Activated T-helper 17 cell treated with anti-CD3 and anti-CD28 coated beads, Interleukin-2, amount 50 U/mL, for 72 hours (primary cell): ENCODE results near the gene FDXR. TPM values are rescaled to one million over a fixed set of nuclear protein-coding genes. Genes with fewer than 3 reads are reported as not detected.

ENCODE experiments used
- ATAC-seq: fragments of 150-1000 bp; cut with Tn5 transposase; replicated peaks from 2 replicates; pipeline ENCODE4 v1.10.0; 2021; ENCODE audit warnings: mild to moderate bottlenecking, moderate library complexity
- H3K27ac Mint-ChIP-seq: one replicate; pipeline ENCODE4 v1.8.0; 2022; ENCODE audit warnings: mixed read lengths
- H3K27me3 Mint-ChIP-seq: one replicate; pipeline ENCODE4 v1.8.0; 2022; ENCODE audit warnings: mixed read lengths
- H3K36me3 Mint-ChIP-seq: one replicate; pipeline ENCODE4 v1.8.0; 2022; ENCODE audit warnings: low read depth, mild to moderate bottlenecking, mixed read lengths
- H3K4me1 Mint-ChIP-seq: one replicate; pipeline ENCODE4 v1.8.0; 2022; ENCODE audit warnings: mixed read lengths
- H3K4me3 Mint-ChIP-seq: one replicate; pipeline ENCODE4 v1.8.0; 2022; ENCODE audit warnings: mild to moderate bottlenecking, mixed read lengths
- H3K9me3 Mint-ChIP-seq: one replicate; pipeline ENCODE4 v1.8.0; 2022; ENCODE audit warnings: mixed read lengths
- total RNA-seq, 2 donors: library from RNA; stranded (reverse); gene quantifications; one replicate each; pipeline ENCODE4 v1.2.3, GENCODE V29; 2022

Gene FDXR
- total RNA-seq, 2 donors from 2014 or later = 56.7 to 58.4 TPM

DNA sequence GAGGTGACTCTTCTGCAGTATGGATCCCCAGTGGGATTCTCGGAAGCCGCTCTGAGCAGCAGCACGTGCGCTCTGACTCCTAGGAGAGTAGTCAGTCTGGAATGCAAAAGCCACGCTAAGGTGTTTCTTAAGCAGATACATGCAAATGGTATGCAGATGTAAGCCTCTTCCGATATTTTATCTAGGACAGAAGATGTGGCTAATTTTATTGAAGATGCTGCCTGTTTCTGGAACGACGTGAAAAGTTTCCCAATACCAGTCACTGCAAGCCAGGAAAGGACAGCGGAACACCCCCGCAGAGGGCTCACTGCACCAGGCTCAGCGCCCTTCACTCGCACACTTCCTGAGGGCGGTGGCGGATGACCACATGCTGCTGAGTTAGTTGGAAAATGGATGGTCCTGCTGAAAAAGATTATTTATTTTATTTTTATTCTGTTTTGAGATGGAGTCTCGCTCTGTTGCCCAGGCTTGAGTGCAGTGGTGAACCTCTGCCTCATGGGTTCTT, 10.5 kb upstream of the FDXR start:
- no peaks in the 10 kb centered on the region for H3K9me3 Mint-ChIP-seq
- no peak overlapping the region for H3K4me3 Mint-ChIP-seq
- no peaks in the 10 kb centered on the region for H3K4me1 Mint-ChIP-seq
- peaks cover 21% of the 10 kb centered on the region for H3K27me3 Mint-ChIP-seq
- ATAC-seq = no peak
- H3K27ac Mint-ChIP-seq = no peak overlapping the region
- H3K36me3 Mint-ChIP-seq = no peaks in the 10 kb centered on the region

DNA sequence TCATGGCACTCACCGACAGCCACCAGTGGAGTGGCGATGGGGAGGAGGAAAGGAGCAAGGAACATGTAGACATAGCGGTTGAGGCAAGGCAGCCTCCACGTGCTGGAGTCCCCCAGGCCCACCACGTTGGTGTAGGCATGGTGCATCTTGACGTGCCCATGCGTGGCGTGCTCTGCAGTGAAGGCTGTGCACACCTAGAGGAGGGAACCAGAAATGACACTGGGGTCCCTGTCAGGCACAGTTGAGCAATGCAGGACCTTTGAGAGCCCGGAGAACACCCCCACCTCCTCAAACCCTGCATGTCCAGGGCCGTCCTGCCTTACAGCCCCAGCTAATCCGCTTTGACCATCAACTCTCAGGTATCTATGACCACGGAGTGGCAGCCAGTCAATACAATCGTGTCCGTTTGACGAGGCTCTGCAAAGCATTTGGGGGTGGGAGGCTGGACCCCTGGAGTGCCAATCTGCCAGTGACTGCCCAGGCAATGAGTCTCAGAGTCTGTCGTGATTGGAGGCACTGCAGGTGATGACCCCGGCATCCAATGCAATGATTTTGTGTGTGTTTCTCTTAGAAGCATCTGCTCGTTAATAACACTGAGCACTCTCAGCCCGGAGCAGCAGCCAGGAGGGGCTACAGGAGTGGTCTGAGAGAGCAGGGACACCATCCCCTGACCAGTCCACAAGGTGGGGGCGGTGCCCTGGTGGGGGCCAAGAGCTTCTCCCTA, 9.9 kb upstream of the FDXR start:
- no peak overlapping the region for H3K4me3 Mint-ChIP-seq
- H3K27ac Mint-ChIP-seq = no peak overlapping the region
- no peaks in the 10 kb centered on the region for H3K36me3 Mint-ChIP-seq
- peaks cover 21% of the 10 kb centered on the region for H3K27me3 Mint-ChIP-seq
- H3K9me3 Mint-ChIP-seq = no peaks in the 10 kb centered on the region
- no peak for ATAC-seq
- no peaks in the 10 kb centered on the region for H3K4me1 Mint-ChIP-seq

DNA sequence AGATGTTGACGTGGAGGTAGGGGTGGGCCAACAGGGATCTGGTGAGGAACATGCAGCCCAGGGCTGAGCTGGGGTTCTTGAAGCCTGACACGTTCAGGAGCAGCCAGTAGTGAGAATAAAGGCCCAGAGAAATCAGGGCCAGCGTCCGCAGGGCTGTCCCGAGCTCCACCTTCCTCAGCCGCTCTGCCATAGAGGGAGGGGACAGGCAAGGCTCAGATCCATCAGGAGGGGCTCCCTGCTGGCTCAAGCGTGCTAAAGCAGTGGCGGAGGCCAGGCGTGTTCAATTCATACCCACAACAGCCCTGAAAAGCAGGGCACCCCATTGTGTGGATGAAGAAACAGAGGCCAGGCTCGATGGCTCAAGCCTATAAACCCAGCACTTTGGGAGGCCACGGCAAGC, 8.3 kb upstream of the FDXR start:
- ATAC-seq = no peak
- H3K9me3 Mint-ChIP-seq = no peaks in the 10 kb centered on the region
- no peaks in the 10 kb centered on the region for H3K36me3 Mint-ChIP-seq
- H3K4me1 Mint-ChIP-seq = no peaks in the 10 kb centered on the region
- peaks cover 11% of the 10 kb centered on the region for H3K27me3 Mint-ChIP-seq
- H3K27ac Mint-ChIP-seq = no peak overlapping the region
- no peak overlapping the region for H3K4me3 Mint-ChIP-seq

DNA sequence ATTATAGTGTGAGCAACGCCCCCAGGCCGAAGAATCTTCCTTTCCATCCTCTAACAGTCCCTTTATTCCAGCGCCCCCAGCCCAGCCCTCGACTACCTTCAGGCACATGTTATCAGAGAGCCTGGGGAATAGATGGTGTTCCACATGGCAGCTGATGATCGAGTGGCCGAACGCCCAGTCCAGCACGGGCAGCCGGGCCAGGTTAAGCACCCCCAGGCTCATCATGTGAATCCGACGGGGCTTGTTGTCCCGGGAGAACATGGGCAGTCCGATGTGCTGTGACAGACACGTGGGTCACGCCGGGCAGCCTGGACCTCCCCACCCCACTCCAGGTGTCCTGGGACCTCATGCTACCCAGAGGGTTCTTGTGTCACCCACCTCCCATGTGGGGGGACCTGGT, 6.5 kb upstream of the FDXR start:
- no peak overlapping the region for H3K4me3 Mint-ChIP-seq
- no peak for ATAC-seq
- no peaks in the 10 kb centered on the region for H3K36me3 Mint-ChIP-seq
- H3K27me3 Mint-ChIP-seq = peaks cover 3% of the 10 kb centered on the region
- no peak overlapping the region for H3K27ac Mint-ChIP-seq
- no peaks in the 10 kb centered on the region for H3K9me3 Mint-ChIP-seq
- no peaks in the 10 kb centered on the region for H3K4me1 Mint-ChIP-seq

DNA sequence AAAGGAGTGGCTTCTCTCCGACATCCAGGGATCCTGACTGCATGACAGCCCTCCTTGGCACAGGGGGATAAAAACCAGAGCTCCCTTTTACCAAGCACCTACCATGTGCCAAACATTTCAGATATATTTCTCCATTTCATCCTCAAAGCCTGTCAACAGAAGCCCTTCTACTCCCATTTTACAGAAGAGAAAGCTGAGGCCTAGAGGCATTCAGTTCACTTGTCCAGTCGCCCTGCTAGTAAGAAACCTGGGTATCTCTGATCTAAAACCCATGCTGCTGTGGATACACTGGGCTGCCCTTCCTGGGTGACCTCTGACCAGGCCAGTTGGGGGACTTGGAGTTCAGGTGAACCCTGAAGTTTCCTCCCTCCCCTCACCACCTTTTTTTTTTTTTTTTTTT, 5.9 kb upstream of the FDXR start:
- no peak overlapping the region for H3K4me3 Mint-ChIP-seq
- no peaks in the 10 kb centered on the region for H3K9me3 Mint-ChIP-seq
- H3K36me3 Mint-ChIP-seq = no peaks in the 10 kb centered on the region
- no peak for ATAC-seq
- H3K4me1 Mint-ChIP-seq = no peaks in the 10 kb centered on the region
- H3K27me3 Mint-ChIP-seq = no peaks in the 10 kb centered on the region
- H3K27ac Mint-ChIP-seq = no peak overlapping the region

DNA sequence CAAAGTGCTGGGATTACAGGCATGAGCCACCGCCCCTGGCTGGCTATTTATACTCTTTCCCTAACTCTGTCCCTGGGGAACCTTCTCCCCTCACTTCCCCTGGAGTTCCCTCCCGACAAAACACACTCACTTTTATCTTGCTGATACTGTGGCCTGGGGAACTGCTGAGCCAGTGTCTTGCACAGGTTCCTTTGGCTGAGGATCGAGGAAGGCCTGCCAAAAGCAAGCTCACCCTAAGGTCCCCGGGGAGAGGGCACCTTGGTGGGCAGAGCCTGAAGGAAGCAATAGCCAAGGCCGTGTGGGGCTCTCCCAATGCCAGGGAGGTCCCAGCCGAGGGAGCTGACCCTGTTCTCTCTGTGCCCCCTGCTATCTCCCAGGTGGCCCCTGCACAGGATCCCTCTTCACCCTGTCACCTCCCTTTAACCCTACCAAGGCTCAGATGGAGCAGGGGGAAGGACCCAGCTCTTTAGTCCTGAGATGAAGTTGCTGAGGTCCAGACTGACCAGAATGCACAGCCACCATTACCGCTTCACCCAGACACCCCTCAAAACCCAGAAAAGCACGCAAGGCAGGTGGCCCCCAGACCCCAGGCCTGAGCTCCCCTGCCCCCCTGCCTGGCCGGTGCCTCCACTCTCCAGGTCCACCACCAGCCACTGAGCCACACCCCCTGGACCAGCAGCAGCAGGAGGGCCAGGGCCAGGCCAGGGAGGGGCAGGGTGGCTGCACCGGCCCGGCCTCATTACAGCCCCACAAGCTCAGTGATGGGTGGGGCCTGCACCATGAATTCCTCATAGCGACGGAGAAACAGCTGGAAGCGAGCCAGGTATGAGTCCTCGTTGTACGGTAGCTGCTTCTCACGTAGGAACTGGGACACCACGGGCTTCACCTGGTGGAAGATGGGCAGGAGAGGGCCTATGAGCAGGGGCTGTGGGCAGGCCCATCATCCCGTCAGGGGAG, 5.1 kb upstream of the FDXR start:
- peaks cover 6% of the 10 kb centered on the region for H3K36me3 Mint-ChIP-seq
- no peak for ATAC-seq
- no peak overlapping the region for H3K27ac Mint-ChIP-seq
- no peak overlapping the region for H3K4me3 Mint-ChIP-seq
- no peaks in the 10 kb centered on the region for H3K9me3 Mint-ChIP-seq
- H3K4me1 Mint-ChIP-seq = no peaks in the 10 kb centered on the region
- H3K27me3 Mint-ChIP-seq = no peaks in the 10 kb centered on the region

DNA sequence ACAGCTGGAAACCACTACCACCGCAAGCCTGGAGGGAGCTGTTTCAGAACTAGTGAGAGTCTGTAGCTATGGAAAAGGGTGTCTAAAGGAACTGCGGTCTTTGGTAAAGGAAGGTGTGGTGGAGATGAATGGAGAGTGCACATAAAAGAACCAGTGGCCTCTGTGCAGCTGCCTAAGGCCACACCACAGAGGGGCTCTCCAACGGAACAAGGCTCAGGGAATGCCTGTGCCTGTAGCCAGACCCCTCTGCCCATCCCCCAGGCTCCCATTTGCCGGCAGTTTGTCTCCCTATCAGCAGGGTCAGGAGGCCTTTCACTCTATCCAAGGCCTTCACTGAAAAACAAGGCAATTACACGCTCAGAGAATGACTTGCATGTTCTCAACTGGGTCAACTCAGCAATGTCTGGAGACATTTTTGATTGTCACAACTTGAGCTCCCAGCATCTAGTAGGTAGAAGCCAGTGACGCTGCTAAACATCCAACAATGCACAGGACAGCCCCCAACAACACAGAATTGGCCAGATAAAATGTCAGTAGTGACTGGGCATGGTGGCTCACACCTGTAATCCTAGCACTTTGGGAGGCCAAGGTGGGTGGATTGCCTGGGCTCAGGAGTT, 3.3 kb upstream of the FDXR start:
- no peak for ATAC-seq
- peaks cover 15% of the 10 kb centered on the region for H3K4me1 Mint-ChIP-seq
- peaks cover 17% of the 10 kb centered on the region for H3K36me3 Mint-ChIP-seq
- H3K27me3 Mint-ChIP-seq = no peaks in the 10 kb centered on the region
- H3K4me3 Mint-ChIP-seq = no peak overlapping the region
- no peak overlapping the region for H3K27ac Mint-ChIP-seq
- H3K9me3 Mint-ChIP-seq = no peaks in the 10 kb centered on the region

DNA sequence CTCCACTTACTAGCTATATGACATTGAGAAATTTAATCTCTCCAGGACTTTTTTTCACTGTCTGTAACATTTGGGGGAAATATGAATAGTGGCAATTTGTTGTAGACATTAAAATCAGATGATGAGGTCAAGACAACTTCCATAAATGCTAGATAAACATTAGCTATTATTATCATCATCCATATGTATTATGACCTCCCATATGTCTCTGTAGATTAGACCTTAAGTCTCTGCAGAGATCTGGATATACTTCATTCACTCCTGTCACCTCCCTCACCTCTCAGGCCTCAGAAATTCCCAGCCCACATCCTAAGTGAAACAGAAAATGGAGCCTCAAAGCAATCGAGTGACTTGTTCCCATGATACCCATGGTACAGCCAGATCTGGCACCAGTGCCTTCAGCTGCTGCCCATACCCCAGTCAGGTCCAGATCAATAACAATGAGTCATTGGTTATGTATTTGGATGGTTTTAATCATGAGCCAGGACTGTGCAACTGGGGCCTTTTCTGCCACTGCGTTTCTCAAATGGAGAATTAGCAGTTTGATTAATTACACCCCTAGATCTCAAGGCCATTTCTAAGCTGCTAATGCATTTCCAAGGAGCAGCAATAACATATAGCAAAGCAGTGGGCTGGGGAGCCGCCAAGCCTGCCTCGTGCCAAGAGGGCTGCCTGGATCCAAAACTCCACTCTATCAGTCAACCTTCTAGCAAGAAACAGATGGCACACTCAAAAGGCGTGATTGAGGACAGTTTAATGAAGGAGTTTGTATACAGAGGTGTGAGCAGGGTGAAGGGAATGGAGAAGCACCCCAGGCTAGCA, 2.6 kb upstream of the FDXR start:
- H3K4me3 Mint-ChIP-seq = peak overlapping the region; percentile 91
- peaks cover 16% of the 10 kb centered on the region for H3K4me1 Mint-ChIP-seq
- no peak overlapping the region for H3K27ac Mint-ChIP-seq
- H3K27me3 Mint-ChIP-seq = no peaks in the 10 kb centered on the region
- peaks cover 19% of the 10 kb centered on the region for H3K36me3 Mint-ChIP-seq
- H3K9me3 Mint-ChIP-seq = no peaks in the 10 kb centered on the region
- no peak for ATAC-seq

DNA sequence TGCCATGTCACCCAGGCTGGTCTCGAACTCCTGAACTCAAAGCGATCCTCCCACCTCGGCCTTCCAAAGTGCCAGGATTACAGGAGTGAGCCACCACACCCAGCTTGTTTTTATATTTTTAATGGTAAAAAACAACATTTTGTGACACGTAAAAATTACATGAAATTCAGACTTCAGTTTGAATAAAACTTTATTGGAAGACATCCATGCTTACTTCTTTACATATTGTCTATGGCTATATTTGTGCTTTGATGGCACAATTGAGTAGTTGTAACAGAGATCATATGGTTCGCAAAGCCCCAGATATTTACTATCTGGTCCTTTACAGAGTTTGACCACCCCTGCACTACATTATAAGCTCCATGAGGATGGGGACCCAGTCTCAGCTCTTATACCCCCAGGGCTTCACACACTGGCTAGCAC, 1.8 kb upstream of the FDXR start:
- Mint-ChIP-seq H3K4me3 (peak overlapping the region; percentile 91), H3K27me3 (no peaks in the 10 kb centered on the region), H3K27ac (no peak overlapping the region), H3K9me3 (no peaks in the 10 kb centered on the region), H3K4me1 (peaks cover 16% of the 10 kb centered on the region), H3K36me3 (peaks cover 22% of the 10 kb centered on the region)
- ATAC-seq = no peak

DNA sequence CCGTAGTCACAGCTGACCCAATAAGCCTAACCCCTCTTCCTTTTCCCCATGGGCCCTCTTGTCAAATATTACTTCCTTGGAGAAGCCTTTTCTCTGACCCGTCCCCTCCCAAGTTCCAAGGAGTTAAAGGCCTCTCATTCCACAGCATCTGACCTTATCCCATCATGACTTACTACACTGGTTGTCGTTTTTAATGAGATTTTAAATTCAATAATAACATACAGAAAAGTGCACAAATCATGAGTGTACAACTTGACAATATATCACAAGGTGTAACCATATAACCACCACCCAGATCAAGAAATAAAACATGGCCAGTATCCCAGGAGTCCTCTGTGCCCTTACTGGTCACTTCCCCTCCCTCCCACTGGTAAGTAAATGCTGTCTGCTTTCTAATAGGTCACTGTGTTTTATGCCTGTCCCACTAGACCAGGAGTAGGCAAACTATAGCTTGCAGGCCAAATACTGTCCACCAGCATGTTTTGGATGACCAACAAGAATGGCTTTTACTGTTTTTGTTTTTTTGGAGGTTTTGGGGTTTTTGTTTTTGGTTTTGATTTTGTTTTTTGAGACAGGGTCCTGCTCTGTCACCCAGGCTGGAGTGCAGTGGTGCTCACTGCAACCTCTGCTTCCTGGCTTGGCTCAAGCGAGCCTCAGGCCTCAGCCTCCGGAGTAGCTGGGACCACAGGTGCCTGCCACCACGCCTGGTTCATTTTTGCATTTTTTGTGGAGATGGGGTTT, 1.2 kb upstream of the FDXR start:
- Mint-ChIP-seq H3K27me3 (no peaks in the 10 kb centered on the region), H3K36me3 (peaks cover 26% of the 10 kb centered on the region), H3K4me1 (peaks cover 16% of the 10 kb centered on the region), H3K4me3 (peak overlapping the region; percentile 91), H3K9me3 (no peaks in the 10 kb centered on the region), H3K27ac (peak overlapping the region; percentile 88)
- no peak for ATAC-seq

DNA sequence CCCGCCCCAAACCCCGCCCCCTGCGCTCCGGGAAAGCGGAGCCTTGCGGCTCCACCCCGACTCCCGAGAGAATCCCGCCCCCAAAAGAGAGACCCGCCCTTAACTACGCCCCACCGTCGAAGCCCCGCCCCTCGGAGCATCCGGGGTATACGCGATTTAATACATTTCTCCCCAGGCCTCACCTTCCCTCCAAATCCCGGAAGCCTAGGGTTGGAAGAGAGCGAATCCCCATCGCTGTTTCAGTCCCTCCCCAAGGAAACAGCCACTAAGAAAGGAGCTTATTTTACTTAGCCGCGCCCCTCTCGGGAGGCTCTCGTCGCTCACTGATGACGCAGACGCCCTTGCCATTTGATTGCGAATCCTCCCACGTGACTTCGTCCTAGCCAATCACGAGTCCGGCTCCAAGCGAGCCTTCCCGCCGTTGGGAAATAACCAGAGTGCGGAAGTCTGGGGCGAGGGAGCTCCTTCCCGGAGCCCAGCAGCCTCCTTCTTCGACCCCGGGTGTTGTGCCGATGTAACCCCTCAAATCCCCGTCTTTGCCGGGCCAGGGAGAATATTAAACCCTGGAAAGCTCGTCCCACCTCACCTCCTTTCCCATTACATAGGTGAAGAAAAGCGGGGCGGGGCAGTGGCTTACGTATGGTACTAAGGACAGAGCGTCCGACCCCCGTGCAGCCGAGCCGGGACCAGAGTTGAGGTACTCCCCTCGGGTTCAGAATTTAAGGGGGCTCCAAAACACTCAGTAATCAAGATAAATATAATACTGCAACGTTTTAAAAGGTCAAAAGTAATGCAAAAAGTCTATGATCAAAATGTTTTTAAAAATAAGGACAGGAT, 461 bp upstream of the FDXR start:
- H3K36me3 Mint-ChIP-seq = peaks cover 26% of the 10 kb centered on the region
- H3K27ac Mint-ChIP-seq = peak overlapping the region; percentile 88
- H3K4me1 Mint-ChIP-seq = peaks cover 16% of the 10 kb centered on the region
- no peaks in the 10 kb centered on the region for H3K27me3 Mint-ChIP-seq
- ATAC-seq = peak; percentile 95
- peak overlapping the region; percentile 91 for H3K4me3 Mint-ChIP-seq
- no peaks in the 10 kb centered on the region for H3K9me3 Mint-ChIP-seq

DNA sequence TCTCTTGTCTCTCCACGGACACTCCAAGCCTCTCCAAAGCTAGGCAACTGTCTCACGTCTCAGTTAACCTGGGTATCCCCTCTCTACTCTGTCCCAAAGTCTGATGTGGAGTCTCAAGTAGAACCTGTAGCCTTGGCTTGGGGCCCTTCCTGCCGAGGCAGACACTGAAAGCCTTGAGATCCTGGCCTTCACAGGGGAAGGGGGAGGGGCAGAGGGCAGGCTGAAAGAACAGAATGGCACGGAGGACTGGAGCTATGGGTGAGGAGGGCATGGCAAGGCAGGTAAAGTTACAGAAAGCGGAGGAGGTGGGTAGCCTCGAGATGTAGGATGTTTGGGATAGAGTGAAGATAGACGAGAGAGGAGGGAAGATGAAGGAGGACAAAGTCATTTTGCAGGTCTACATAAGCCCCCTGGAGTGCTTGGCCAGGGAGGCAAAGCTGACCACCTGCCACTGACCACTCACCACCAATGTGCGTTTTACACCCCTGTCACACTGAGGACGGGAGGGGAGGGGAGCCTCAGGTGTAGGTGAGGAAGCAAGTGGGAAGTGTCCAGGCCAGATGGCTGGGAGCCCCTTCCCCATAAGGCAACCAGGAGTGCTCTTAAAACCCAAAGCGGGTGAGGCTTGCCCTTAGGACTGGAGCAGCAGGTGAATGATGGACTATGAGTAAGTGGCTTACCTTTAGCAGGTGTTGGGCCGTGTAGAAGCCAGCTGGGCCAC, 1.3 kb downstream of the FDXR start:
- Mint-ChIP-seq H3K4me3 (peak overlapping the region; percentile 91), H3K9me3 (no peaks in the 10 kb centered on the region), H3K4me1 (peaks cover 16% of the 10 kb centered on the region), H3K36me3 (peaks cover 26% of the 10 kb centered on the region), H3K27ac (peak overlapping the region; percentile 43), H3K27me3 (no peaks in the 10 kb centered on the region)
- ATAC-seq = no peak
